ENCODE results near the gene BDNF.
A peak's percentile ranks its signal among the peaks of the same experiment; 100 is the strongest.

BDNF gene

DNA sequence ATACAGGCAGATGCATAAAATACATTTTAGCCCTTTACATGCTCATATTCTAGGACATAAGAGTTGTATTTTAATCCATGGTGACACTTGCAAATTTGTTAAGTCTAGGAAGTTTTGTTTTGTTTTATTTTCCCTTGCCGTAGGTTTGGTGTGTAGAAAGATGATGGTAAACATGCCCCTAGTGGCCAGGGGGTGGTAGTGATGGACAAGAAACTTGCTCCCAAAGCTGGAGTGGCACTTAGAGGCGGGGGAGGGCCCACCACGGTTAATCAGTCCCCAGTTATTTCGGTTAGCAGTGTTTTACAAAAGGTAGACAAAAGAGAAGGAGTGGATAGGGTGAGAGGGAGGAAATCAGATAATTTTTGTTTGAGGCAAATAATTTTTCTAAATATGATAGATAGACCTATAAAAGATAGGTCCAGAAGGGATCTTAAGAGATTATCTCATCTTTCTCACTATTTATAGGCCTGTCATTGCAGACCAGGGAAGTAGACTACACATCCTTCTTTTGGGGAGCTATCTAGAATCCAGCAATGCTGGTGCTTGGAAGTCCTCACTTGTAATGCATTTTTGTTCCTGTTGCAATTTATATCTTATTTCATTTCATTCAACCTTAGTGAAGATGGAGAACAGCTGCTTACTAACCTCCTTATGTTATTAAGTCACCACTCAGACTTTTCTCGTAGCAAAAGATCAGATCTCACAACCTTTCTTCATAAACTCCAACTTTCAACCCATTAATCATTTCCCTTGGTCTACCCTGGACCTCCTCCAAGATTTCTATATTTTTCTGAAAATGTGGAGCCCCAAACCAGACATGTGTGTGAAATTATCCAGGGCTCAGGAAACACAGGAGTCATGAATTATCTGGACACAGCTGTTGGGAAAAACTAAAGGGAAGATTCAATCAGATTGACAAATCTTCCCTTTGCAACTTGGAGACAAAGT, 5.9 kb upstream of the BDNF start:
- DNase-seq, result no peak

DNA sequence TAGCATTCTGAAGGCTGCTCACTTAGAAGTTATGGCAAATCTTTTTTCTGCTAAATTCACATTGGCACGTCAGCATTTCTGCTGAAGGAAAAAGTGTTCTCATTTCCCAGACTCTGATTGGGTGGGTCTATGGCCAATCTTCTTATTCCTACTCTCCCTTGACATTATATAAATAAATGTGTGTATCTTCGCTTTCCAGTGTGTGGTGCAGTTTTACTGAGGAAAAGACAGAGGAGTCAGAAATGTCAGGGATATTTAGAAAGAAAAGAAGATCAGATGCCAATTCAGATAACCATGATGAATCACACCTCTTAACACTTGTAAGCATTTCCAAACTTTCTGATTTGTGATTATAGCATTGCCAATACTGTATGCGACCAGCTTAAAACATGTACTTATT, 3.2 kb upstream of the BDNF start:
- DNase-seq, result no peak

DNA sequence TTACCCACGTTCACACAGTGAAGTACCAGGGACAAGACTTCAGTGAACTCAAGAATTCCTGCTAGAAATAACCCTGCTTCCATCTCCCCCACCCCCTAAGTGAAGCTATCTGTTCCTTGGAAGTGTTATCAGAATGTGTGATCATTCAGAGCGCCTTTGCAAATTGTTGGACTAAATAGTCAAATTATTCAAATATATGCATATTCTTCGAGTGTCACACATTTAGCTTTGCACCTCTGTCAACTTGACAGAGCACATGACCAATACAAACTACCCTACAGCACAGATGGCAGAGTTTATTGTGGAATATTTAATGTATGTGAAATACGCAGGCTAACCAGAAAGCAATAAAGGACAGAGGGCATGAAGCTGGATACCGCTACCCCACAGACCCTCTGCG, 2.6 kb upstream of the BDNF start:
- DNase-seq, result no peak

DNA sequence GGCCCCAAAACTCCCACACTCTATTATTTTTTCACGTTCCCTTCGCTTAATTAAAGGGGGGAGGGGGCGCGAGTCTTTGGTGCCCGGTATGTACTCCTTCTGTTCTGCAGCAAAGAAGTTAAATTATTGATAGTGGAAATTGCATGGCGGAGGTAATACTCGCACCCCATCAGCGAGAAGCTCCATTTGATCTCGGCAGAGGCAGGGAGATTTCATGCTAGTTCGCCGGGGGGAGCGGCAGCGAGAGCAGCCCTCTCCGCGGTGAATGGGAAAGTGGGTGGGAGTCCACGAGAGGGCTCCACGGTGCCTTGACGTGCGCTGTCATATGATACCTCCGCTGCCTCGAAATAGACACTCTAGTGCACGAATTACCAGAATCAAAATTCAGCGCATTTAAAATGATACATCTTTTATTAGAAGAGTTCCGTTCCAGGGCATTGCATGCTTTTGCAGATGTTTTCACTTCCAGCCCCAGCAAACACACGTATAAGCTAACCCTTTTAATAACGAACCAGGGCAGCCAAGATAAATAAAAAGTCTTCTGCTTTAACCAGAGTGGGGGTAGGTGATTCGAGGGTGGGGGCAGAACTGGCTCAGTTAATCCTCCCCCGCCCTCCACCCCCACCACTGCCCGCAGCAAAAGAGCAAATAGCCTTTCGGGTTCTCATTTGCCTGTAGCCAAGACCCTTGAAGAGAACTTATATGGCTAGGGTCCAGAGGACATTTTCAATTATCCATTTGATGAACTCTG, 1.3 kb upstream of the BDNF start:
- DNase-seq, result peak in 5 of 56 donors; percentile 14 to 24 (median 20)

DNA sequence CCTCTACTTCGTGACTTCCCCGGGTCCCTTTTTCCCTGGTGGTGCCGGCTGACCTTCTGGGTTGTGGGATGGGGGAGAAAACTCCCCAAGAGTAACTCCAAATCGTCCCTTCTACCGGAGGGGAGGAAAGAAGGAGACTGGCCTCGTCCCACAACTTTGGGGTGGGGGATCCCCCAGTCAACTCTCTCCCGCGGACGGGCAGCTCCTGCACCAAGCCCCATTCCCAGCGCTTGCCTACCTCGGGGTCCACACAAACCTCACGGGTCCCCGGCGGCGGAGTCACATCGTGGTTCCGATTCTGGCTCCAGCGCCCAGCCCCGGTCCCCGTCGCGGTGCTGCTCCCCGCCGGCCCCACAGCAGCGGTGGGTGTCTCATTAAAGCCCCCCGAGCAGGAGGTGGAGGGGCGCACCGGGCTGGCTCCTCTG, 317 bp downstream of the BDNF start:
- no peak for DNase-seq

DNA sequence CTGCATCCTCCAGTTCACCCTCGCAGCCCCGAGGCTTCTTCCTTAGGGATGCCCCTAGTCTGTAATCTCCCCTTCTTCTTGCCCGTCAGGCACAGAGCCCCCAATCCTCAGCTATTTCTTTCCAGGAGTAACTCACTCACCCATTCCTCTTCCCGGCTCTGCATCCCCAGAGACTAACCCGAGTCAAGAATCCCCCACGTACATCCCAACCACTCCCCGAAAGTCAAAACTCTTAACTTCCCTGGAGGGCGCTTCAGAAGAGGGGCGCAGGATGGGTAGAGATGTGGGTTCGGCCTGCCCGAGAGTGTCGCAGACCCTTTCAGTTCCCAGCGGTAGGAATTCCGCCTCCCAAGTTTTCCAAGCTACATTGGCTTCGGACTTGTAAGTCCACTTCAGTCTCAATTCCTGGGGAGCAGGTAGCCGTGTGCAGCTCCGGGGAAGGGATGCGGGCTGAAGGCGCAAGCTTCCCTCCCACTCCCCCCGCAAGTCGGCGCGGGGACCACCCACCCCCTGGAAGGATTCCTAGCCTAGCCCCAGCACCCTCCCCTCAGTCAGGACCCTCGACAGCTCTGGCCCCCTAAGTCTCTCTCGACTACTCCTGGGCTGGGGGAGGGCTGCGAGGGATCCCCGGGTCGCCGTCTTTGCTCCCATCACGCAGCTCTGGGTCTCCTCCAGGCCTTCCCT, 871 bp downstream of the BDNF start:
- no peak for DNase-seq

- peak in 51 of 56 donors; percentile 9 to 84 (median 53) for DNase-seq
Measured at GRCh38 chr11:27698872-27699241, 1.4 kb downstream of the BDNF start.

- no peak for DNase-seq
Measured at GRCh38 chr11:27697679-27698275, 2.5 kb downstream of the BDNF start.

- no peak for DNase-seq
Measured at GRCh38 chr11:27696961-27697360, 3.3 kb downstream of the BDNF start.

DNA sequence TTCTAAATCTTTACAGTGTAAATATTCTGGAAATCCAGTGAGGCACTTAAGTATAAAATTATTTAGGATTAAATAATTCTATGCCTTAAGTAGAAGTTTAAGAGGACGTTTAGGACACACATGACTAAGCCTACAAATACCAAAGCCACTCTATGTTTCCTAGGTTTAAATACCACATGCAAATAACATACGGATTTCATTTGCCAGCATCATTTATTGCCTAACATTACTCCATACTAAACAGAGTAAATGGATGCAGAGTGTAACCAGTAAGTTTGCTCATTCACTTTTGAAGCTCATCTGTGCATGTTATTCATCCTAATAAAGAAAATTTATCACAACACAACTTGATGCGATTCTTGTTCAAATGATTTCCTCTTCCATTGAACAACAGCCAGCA, 4.1 kb downstream of the BDNF start:
- no peak for DNase-seq

GRCh38 chr11:27694992-27695391, 5.3 kb downstream of the BDNF start:
- no peak for DNase-seq

DNA sequence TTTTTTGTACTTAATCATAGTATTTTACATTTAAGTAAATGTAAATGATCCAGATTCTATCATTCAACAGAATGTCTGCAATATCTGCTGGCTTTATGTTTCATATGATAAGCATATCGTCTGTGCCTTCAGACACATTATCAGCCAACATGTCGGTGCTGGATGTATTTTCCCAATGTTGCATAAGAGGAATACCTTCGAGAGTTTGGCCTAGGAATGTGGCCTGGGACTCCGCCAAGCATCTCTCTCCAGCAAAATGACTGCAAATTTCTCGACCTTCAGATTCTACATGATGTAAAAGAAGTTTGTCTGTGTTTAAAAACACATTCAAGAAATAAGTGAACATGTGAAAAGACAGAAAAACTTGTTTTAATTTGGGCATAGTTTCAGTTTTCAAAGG, 6.9 kb downstream of the BDNF start:
- no peak for DNase-seq

GRCh38 chr11:27692781-27693180, 7.5 kb downstream of the BDNF start:
- DNase-seq, result no peak

DNA sequence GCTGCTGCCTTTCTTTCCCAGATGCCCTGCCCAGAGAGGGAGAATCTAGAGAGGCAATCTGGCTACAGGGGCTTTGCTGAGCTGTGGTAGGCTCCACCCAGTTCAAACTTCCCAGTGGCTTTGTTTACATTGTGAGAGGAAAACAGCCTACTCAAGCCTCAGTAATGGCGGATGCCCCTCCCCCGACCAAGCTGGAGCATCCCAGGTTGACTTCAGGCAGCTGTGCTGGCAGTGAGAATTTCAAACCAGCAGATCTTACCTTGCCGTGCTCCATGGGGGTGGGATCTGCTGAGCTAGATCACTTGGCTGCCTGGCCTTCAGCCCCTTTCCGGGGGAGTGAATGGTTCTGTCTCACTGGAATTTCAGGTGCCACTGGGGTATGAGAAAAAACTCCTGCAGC, 12.2 kb downstream of the BDNF start:
- DNase-seq, result no peak

DNA sequence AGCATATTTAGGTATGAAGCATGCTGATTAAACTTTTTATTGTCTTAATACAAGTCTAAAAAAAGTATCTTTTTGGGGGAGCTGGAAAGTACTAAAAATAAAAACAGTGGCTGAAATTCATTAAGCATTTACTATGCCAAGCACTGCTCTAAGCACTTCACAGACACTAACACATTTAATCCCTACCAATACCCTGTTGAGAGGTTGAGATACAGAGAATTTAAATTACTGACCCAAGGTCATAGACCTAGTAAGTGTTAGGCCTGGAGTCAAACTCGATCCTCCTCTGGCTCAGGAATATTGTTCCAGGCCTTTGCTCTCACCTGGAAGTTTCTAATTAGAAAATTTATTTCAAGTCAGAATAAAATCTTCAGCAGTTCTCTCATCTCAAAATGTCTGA, 18.6 kb downstream of the BDNF start:
- DNase-seq, result no peak

DNA sequence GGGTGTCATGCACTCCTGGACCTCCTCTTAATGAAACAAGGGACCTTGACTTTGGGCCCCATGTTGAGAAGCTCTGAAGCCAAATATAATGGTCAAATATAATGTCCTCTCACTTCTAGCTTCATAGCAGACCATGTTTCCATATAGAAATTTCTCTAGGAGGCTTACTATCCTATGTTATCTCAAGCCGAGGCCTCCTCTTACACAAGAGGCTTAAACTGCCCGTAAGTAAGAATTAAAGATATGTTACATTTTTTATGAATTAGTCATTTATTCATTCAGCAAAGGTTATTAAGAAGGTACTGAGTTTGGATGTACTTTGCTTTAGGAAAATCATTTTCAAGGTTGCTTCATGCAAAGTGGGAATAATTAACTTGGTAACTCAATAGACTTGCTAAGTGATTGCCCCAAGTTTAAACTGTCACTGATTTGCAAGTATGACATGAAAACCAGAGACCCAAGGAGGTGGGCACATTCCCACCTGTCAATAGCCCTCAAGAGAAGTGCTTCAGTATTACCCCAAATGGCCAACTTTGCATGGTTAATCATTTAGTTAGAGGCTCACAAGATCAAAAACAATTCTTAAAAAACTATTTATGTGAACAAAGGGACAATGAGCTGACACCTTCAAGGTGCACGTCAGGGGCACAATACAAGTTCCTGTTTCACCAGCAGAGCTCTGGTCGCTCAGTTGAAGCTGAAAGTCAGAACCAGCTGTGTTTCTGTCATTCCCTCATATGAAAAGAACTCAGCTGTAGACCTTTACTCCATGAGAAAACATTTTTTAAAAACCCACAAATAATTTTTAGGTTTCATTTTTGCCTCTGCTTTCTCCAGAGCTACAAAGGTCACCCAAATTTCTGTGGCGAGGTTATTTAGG, 20.9 kb downstream of the BDNF start:
- no peak for DNase-seq

DNA sequence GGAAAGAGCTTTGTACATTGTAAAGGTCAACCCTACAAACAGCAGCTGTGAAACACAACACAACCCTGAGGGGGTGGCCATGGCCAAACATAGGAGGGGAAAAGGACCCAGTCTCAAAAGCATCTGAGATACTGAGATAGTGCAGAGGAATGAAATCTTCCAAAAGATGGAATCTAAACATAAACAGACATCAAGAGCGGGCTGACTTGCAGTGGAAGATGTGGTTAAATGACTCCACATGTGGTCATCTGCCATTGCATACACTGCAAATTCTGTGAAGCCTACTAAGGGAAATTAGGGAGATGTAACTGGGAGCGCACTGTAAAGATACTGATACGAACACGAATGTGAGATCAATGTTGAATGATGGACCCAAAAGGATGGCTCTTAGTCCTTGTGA, 22.0 kb downstream of the BDNF start:
- no peak for DNase-seq

DNA sequence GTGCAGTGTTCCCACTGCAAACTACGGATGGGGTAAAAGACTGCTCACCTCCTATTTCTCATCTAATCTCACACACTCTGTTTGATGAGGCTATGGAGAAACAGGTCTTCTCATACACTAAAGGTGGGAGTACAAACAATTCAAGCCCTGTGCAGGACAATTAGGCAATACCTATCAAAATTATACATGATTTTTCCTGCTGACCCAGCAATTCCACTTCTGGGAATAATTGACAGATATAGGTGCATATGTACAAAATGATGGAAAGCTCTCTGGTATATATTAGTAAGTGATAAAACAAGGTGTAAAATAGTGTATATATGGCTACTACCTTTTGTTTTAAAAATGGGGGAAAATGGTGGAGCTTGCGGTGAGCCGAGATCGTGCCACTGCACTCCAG, 23.1 kb downstream of the BDNF start:
- DNase-seq, result no peak

DNA sequence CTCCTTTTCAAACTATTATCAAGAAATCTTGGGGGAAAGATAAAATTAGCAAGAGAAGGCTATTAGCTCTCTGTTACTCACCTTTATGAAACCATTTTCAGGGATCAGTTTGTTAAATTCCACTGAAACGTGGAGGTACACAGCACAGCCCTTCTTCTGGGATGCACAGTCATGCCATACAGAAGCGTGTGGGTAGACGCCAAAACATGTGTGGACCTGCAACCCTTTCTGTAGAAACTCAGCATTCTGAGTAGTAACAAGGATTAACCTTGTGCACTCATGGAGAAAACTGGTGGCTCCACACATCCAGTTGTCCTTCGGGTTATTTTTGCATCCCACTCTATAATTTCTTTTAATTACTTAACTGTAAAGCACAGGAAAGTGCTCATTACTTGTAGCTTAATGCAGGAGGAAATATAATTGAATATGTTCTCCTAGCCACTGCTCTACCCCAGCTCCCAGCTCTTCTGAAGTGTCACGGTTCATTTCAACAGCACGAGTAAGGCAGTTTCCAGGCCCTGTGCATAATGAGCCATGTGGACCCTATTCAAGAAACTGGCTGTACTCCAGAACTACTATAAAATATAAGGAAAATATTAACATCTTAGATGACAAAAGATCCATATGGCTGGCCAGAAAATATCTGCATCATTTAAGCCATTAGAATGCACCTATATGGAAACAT, 26.1 kb downstream of the BDNF start:
- DNase-seq, result no peak

DNA sequence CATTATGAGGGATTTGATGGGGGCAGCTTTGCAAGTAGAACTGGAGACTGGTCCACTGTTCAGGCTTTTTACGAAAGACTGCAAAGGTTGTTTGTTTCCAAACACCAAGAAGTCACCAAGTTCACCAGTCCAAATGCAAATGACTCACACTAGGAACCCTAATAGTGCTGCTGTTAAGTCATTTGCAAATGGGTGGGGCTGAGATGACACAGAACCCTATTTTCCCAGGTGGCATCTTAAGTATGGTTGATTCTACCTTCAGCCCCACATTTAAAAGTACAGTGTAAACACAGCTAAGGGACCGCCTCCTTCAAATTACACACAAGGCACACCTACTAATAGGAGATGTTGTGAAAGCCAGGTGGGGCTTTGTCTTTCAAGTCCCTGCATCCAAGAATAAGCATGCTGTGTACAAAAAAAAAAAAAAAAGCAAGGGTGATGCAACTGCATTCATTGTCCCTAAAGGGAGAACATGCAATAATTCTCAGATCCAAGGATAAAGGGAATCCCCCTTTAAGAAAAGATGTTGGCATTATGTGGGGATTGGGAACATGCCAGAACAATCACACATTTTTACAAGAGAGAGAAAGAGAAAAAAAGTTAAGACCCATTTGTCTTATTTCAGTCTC, 27.3 kb downstream of the BDNF start:
- no peak for DNase-seq

Data from nucleus accumbens (tissue), 56 donors.